HepG2 (cell line): ENCODE data around the gene QRSL1.

Experiments used
- BHLHE40 ChIP-seq: IDR thresholded peaks from 2 replicates; pipeline ENCODE4 v1.6.1; 2011; ENCODE audit warnings: low read length, improper control_type of control experiment
- ELF3 ChIP-seq: IDR thresholded peaks from 2 replicates; pipeline ENCODE4 v1.6.1; 2016; ENCODE audit warnings: missing genetic modification reagents, missing compliant biosample characterization
- GABPA ChIP-seq, 2 experiments: IDR thresholded peaks; 2 replicates each; pipeline ENCODE4 v1.6.1; 2011 to 2016; ENCODE audit warnings: low read depth in 2 of 2, low read length in 1 of 2, missing biosample characterization in 1 of 2, missing genetic modification characterization in 1 of 2
- IRX3 ChIP-seq: sonication (generic); formaldehyde crosslinking; IDR thresholded peaks from 2 replicates; pipeline ENCODE4 v1.8.1; 2023; ENCODE audit warnings: mild to moderate bottlenecking, low read depth, missing genetic modification reagents, borderline replicate concordance
- JUNB ChIP-seq: sonication (generic); formaldehyde crosslinking; IDR thresholded peaks from 2 replicates; pipeline ENCODE4 v1.8.0; 2022; ENCODE audit warnings: missing genetic modification reagents, mild to moderate bottlenecking, borderline replicate concordance
- ZNF383 ChIP-seq: sonication (generic); formaldehyde crosslinking; IDR thresholded peaks from 2 replicates; pipeline ENCODE4 v1.4.0; 2020; ENCODE audit warnings: missing genetic modification reagents, mild to moderate bottlenecking, borderline replicate concordance
- ZNF792 ChIP-seq: IDR thresholded peaks from 2 replicates; pipeline ENCODE4 v1.6.1; 2016
- TF ChIP-seq, protein P1 (sequence below): sonication (generic); formaldehyde crosslinking; IDR thresholded peaks from 2 replicates; pipeline ENCODE4 v1.8.0; 2022; ENCODE audit warnings: mild to moderate bottlenecking, missing genetic modification reagents; ENCODE audit not compliant: insufficient replicate concordance

DNA sequence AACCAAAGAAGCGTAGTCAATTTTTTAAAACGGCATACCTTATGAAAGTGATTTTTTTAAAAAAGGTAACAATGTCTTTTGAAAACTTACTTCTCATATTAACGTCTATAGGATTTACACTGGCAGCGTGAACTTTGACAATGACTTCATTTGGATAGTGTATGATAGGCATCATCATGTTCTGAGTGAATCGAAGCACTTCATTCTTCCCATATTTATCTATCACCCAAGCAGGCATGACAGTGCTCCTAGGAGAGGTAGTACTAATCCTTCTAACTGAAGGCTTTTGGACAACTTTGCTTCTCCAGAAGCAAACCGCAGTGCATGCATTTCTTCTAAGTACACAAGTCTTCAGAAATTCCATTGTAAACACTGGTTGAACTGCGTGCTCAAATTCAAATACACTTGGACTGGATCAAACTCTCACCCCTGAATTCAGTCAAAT, 698 bp upstream of the QRSL1 start:
- TF ChIP-seq BHLHE40 = no peak
- no peak for TF ChIP-seq IRX3
- TF ChIP-seq, protein P1, sequence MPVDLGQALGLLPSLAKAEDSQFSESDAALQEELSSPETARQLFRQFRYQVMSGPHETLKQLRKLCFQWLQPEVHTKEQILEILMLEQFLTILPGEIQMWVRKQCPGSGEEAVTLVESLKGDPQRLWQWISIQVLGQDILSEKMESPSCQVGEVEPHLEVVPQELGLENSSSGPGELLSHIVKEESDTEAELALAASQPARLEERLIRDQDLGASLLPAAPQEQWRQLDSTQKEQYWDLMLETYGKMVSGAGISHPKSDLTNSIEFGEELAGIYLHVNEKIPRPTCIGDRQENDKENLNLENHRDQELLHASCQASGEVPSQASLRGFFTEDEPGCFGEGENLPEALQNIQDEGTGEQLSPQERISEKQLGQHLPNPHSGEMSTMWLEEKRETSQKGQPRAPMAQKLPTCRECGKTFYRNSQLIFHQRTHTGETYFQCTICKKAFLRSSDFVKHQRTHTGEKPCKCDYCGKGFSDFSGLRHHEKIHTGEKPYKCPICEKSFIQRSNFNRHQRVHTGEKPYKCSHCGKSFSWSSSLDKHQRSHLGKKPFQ (CRISPR knock-in tag) = no peak
- TF ChIP-seq GABPA (IDR thresholded peaks at IDR 0.05; ENCODE audit: low read depth, low read length) = no peak
- no peak for TF ChIP-seq GABPA (CRISPR knock-in tag; IDR thresholded peaks at IDR 0.05; ENCODE audit: low read depth)
- no peak for TF ChIP-seq JUNB
- no peak for TF ChIP-seq ELF3 (CRISPR knock-in tag)
- TF ChIP-seq ZNF383 (CRISPR knock-in tag) = no peak; the same call in 1 of the 2 replicates
- TF ChIP-seq ZNF792 (CRISPR knock-in tag) = no peak
